ENCODE measurements around the gene TSPAN14. TPM values are rescaled to one million over a fixed set of nuclear protein-coding genes. Genes with fewer than 3 reads are reported as not detected.

TSPAN14 gene
- total RNA-seq, 2 donors from 2014 or later: 121 to 123 TPM

- no peak overlapping the region for H3K27ac Mint-ChIP-seq
- no peak for DNase-seq
- H3K4me3 Mint-ChIP-seq: no peak overlapping the region
- no peak overlapping the region for H3K9ac ChIP-seq (ENCODE audit: extremely low read depth, low read length, poor library complexity, severe bottlenecking)
- H3K9me3 Mint-ChIP-seq: no peaks in the 10 kb centered on the region
- no peak for TF ChIP-seq CTCF (conservative IDR thresholded peaks at IDR 0.05)
- peaks cover 4% of the 10 kb centered on the region for H3K27me3 Mint-ChIP-seq (ENCODE audit: insufficient read depth)
- WGBS, 2 experiments (ENCODE audit: insufficient coverage in 1 of 2, insufficient read length in 1 of 2): 97 to 100% methylated on average over 2 of the region's 2 CpGs
- peaks cover 67% of the 10 kb centered on the region for H3K4me1 Mint-ChIP-seq
- peaks cover 7% of the 10 kb centered on the region for H3K36me3 ChIP-seq (ENCODE audit: control insufficient read depth, insufficient read depth, low read length)
- no peak overlapping the region for H3K4me3 ChIP-seq (ENCODE audit: low read length)
- H3K9me3 ChIP-seq (ENCODE audit: control insufficient read depth, low read length): no peaks in the 10 kb centered on the region
- H3K4me1 ChIP-seq (ENCODE audit: control insufficient read depth, insufficient read depth, low read length): peaks cover 24% of the 10 kb centered on the region
- no peaks in the 10 kb centered on the region for H3K27me3 ChIP-seq (ENCODE audit: control insufficient read depth, insufficient read depth, low read length, poor library complexity, severe bottlenecking)
- H3K27ac ChIP-seq (ENCODE audit: low read depth, low read length): no peak overlapping the region
- no peaks in the 10 kb centered on the region for H3K36me3 Mint-ChIP-seq (ENCODE audit: low read depth)
These were observed 42.8 kb upstream of the TSPAN14 start for GRCh38 chr10:80411267-80411668.

- Histone ChIP-seq H3K4me3 (ENCODE audit: low read length) (no peak overlapping the region), H3K36me3 (ENCODE audit: control insufficient read depth, insufficient read depth, low read length) (peaks cover 7% of the 10 kb centered on the region), H3K9ac (ENCODE audit: extremely low read depth, low read length, poor library complexity, severe bottlenecking) (no peak overlapping the region), H3K9me3 (ENCODE audit: control insufficient read depth, low read length) (no peaks in the 10 kb centered on the region), H3K27me3 (ENCODE audit: control insufficient read depth, insufficient read depth, low read length, poor library complexity, severe bottlenecking) (no peaks in the 10 kb centered on the region), H3K4me1 (ENCODE audit: control insufficient read depth, insufficient read depth, low read length) (peaks cover 29% of the 10 kb centered on the region), H3K27ac (ENCODE audit: low read depth, low read length) (no peak overlapping the region)
- peaks cover 72% of the 10 kb centered on the region for H3K4me1 Mint-ChIP-seq
- H3K4me3 Mint-ChIP-seq: no peak overlapping the region
- no peaks in the 10 kb centered on the region for H3K36me3 Mint-ChIP-seq (ENCODE audit: low read depth)
- H3K27me3 Mint-ChIP-seq (ENCODE audit: insufficient read depth): peaks cover 4% of the 10 kb centered on the region
- 85% methylated on average over 1 of the region's 1 CpG; no CpG with 5 or more reads in 1 of the 2 experiments for WGBS, 2 experiments (ENCODE audit: insufficient coverage in 1 of 2, insufficient read length in 1 of 2)
- DNase-seq: no peak
- no peaks in the 10 kb centered on the region for H3K9me3 Mint-ChIP-seq
- H3K27ac Mint-ChIP-seq: no peak overlapping the region
- TF ChIP-seq CTCF (conservative IDR thresholded peaks at IDR 0.05): no peak
These were observed 42.4 kb upstream of the TSPAN14 start for GRCh38 chr10:80411681-80412220.

- H3K36me3 Mint-ChIP-seq (ENCODE audit: low read depth): no peaks in the 10 kb centered on the region
- Histone ChIP-seq H3K4me3 (ENCODE audit: low read length) (no peak overlapping the region), H3K9ac (ENCODE audit: extremely low read depth, low read length, poor library complexity, severe bottlenecking) (no peak overlapping the region), H3K9me3 (ENCODE audit: control insufficient read depth, low read length) (no peaks in the 10 kb centered on the region), H3K36me3 (ENCODE audit: control insufficient read depth, insufficient read depth, low read length) (peaks cover 7% of the 10 kb centered on the region), H3K4me1 (ENCODE audit: control insufficient read depth, insufficient read depth, low read length) (peaks cover 31% of the 10 kb centered on the region), H3K27ac (ENCODE audit: low read depth, low read length) (no peak overlapping the region), H3K27me3 (ENCODE audit: control insufficient read depth, insufficient read depth, low read length, poor library complexity, severe bottlenecking) (no peaks in the 10 kb centered on the region)
- 91 to 97% methylated on average over 5 of the region's 5 CpGs for WGBS, 2 experiments (ENCODE audit: insufficient coverage in 1 of 2, insufficient read length in 1 of 2)
- H3K9me3 Mint-ChIP-seq: no peaks in the 10 kb centered on the region
- H3K4me1 Mint-ChIP-seq: peaks cover 78% of the 10 kb centered on the region
- DNase-seq: no peak
- no peak overlapping the region for H3K4me3 Mint-ChIP-seq
- no peak overlapping the region for H3K27ac Mint-ChIP-seq
- H3K27me3 Mint-ChIP-seq (ENCODE audit: insufficient read depth): peaks cover 2% of the 10 kb centered on the region
- no peak for TF ChIP-seq CTCF (conservative IDR thresholded peaks at IDR 0.05)
These were observed 41.6 kb upstream of the TSPAN14 start for GRCh38 chr10:80412486-80412885.
